Panc1 (cell line): Measurements from ENCODE around the gene DENND11. TPM values are rescaled to one million over a fixed set of nuclear protein-coding genes. Genes with fewer than 3 reads are reported as not detected.

ENCODE experiments used
- ATAC-seq: fragments of 200-7000 bp; cut with Tn5 transposase; 2 replicates; pipeline ENCODE4 v1.9.1; 2020; ENCODE audit warnings: mild to moderate bottlenecking, moderate library complexity
- BruUV-seq: library from RNA; stranded (reverse); fragments of 400-500 nt; replicated peaks from 2 replicates; lab custom pipeline; 2021; lab: Mats Ljungman, UMichigan
- CTCF ChIA-PET: fragments of 300-600 bp; sonication (Branson Sonifier 250); formaldehyde crosslinking; loops from one replicate; lab custom pipeline; 2022; ENCODE audit warnings: antibody characterized with exemption; lab: Charles Lee
- POLR2A ChIA-PET: fragments of 300-600 bp; sonication (Branson Sonifier 250); formaldehyde crosslinking; loops from one replicate; lab custom pipeline; 2022; ENCODE audit warnings: antibody characterized with exemption; lab: Charles Lee
- DNase-seq: peaks from one replicate; pipeline ENCODE4 v3.0.0-alpha.2; 2010; ENCODE audit warnings: low read depth, low spot score
- H3K27ac ChIP-seq: 2 replicates; pipeline ENCODE4 v1.5.1; 2011; ENCODE audit warnings: mild to moderate bottlenecking, low read length, inconsistent platforms
- H3K27me3 ChIP-seq: fragments of 200-500 bp; sonication (Bioruptor generic); 2 replicates; pipeline ENCODE4 v1.6.0; 2014; ENCODE audit warnings: low read length, inconsistent platforms; ENCODE audit not compliant: control insufficient read depth, insufficient read depth
- H3K36me3 ChIP-seq: fragments of 200-500 bp; sonication (Bioruptor generic); 2 replicates; pipeline ENCODE4 v1.5.1; 2014; ENCODE audit warnings: inconsistent platforms, mild to moderate bottlenecking, low read length, moderate library complexity; ENCODE audit not compliant: control insufficient read depth, insufficient read depth
- H3K4me1 ChIP-seq: 2 replicates; pipeline ENCODE4 v1.5.1; 2011; ENCODE audit warnings: inconsistent platforms, mild to moderate bottlenecking, low read length, moderate library complexity; ENCODE audit not compliant: control insufficient read depth, insufficient read depth
- H3K4me3 ChIP-seq, 2 experiments: 2 replicates each; pipeline ENCODE4 v1.5.1; 2011 to 2012; ENCODE audit warnings: low read depth in 2 of 2, low read length in 2 of 2, mild to moderate bottlenecking in 2 of 2, inconsistent platforms in 1 of 2, moderate library complexity in 1 of 2
- H3K9me3 ChIP-seq: fragments of 200-500 bp; sonication (Bioruptor generic); 2 replicates; pipeline ENCODE4 v1.5.1; 2014; ENCODE audit warnings: low read depth, mild to moderate bottlenecking, inconsistent platforms, low read length, moderate library complexity; ENCODE audit not compliant: control insufficient read depth, insufficient read depth
- POLR2AphosphoS5 ChIP-seq: IDR thresholded peaks from 2 replicates; pipeline ENCODE4 v1.6.1; 2012; ENCODE audit warnings: mild to moderate bottlenecking, low read depth, low read length, moderate library complexity
- REST ChIP-seq, 2 experiments: IDR thresholded peaks; 2 replicates each; pipeline ENCODE4 v1.6.1; 2011 to 2012; ENCODE audit warnings: low read depth in 2 of 2, control low read depth in 1 of 2, low read length in 1 of 2, mild to moderate bottlenecking in 1 of 2, moderate library complexity in 1 of 2; ENCODE audit not compliant: insufficient read depth in 1 of 2
- SIN3A ChIP-seq: IDR thresholded peaks from 2 replicates; pipeline ENCODE4 v1.6.1; 2012; ENCODE audit warnings: low read depth, mild to moderate bottlenecking, low read length, moderate library complexity, borderline replicate concordance; ENCODE audit not compliant: insufficient read depth
- TCF7L2 ChIP-seq: IDR thresholded peaks from 2 replicates; pipeline ENCODE4 v1.6.1; 2011; ENCODE audit warnings: mild to moderate bottlenecking, low read depth, low read length, inconsistent platforms
- in situ Hi-C: cut with HindIII; loops from 2 replicates; pipeline ENCODE4 v1.10.0; 2016; ENCODE audit warnings: low sequenced_read_pairs, low pct_unique_long_range_greater_than_20kb
- intact Hi-C: fragments of 100-400 bp; cut with micrococcal nuclease; formaldehyde crosslinking; loops from one replicate; pipeline ENCODE4 v1.10.0; 2022; ENCODE audit not compliant: unreplicated experiment
- total RNA-seq: library from RNA; stranded (reverse); gene quantifications from one replicate; pipeline ENCODE4 v1.2.1, GENCODE V29; 2021; ENCODE audit not compliant: unreplicated experiment
- TF ChIP-seq, protein P1 (sequence below): fragments of 450-650 bp; IDR thresholded peaks from 2 replicates; pipeline ENCODE4 v1.5.1; 2017; ENCODE audit warnings: mild to moderate bottlenecking

The DENND11 gene
- total RNA-seq, 1 experiment from 2014 or later: 10.4 TPM

DNA sequence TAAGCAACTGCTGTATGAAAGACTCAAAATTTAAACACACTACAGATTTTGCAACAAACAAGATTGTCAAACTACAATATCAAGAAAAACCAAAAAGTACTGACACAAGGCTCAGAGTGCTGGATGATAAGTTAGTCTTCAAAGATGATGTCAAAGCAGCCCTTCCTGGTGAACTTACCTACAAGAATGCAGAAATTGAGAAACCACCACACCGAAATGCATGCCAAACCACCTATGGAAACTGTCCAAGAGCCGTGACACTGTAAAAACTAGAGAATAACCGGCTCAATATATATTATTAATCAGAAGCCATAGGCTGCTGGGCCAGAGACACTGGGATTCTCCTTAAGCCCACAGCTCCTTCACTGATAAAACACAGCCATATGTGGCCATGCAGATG is 25.3 kb downstream of the DENND11 start:
- Histone ChIP-seq H3K36me3 (no peaks in the 10 kb centered on the region), H3K27me3 (no peaks in the 10 kb centered on the region), H3K9me3 (no peaks in the 10 kb centered on the region), H3K4me3 (no peak overlapping the region), H3K27ac (no peak overlapping the region), H3K4me1 (no peaks in the 10 kb centered on the region)
- DNase-seq (no peak), ATAC-seq (no peak)
- no TSS peak for BruUV-seq
- in situ Hi-C loops: no loop called here
- no peak for TF ChIP-seq SIN3A
- TF ChIP-seq, protein P1, sequence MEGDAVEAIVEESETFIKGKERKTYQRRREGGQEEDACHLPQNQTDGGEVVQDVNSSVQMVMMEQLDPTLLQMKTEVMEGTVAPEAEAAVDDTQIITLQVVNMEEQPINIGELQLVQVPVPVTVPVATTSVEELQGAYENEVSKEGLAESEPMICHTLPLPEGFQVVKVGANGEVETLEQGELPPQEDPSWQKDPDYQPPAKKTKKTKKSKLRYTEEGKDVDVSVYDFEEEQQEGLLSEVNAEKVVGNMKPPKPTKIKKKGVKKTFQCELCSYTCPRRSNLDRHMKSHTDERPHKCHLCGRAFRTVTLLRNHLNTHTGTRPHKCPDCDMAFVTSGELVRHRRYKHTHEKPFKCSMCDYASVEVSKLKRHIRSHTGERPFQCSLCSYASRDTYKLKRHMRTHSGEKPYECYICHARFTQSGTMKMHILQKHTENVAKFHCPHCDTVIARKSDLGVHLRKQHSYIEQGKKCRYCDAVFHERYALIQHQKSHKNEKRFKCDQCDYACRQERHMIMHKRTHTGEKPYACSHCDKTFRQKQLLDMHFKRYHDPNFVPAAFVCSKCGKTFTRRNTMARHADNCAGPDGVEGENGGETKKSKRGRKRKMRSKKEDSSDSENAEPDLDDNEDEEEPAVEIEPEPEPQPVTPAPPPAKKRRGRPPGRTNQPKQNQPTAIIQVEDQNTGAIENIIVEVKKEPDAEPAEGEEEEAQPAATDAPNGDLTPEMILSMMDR: no peak
- TF ChIP-seq POLR2AphosphoS5: no peak
- no peak for TF ChIP-seq REST (IDR thresholded peaks at IDR 0.05; ENCODE audit: insufficient read depth in 1 of 2, low read depth in 2 of 2, low read length in 1 of 2)
- no peak for TF ChIP-seq TCF7L2
- CTCF ChIA-PET: no interaction called here
- intact Hi-C loops: no loop called here
- POLR2A ChIA-PET: no interaction called here

- H3K4me1 ChIP-seq: no peaks in the 10 kb centered on the region
- H3K9me3 ChIP-seq: no peaks in the 10 kb centered on the region
- intact Hi-C loops: no loop called here
- ChIA-PET CTCF (no interaction called here), POLR2A (no interaction called here)
- H3K27ac ChIP-seq: no peak overlapping the region
- no peak for DNase-seq
- BruUV-seq: no TSS peak
- no peak for ATAC-seq
- H3K27me3 ChIP-seq: no peaks in the 10 kb centered on the region
- H3K4me3 ChIP-seq: no peak overlapping the region
- TF ChIP-seq, protein P1: no peak
- no peak for TF ChIP-seq SIN3A
- no peak for TF ChIP-seq POLR2AphosphoS5
- no peak for TF ChIP-seq REST (IDR thresholded peaks at IDR 0.05; ENCODE audit: insufficient read depth in 1 of 2, low read depth in 2 of 2, low read length in 1 of 2)
- TF ChIP-seq TCF7L2: no peak
- no peaks in the 10 kb centered on the region for H3K36me3 ChIP-seq
- in situ Hi-C loops: no loop called here
Observed at GRCh38 chr7:141675436-141676215, 26.3 kb downstream of the DENND11 start.
